H1 (cell line): ENCODE measurements around the gene MIOX. TPM values are rescaled to one million over a fixed set of nuclear protein-coding genes. Genes with fewer than 3 reads are reported as not detected.

Experiments used
- BCL11A ChIP-seq, 2 experiments: IDR thresholded peaks; one replicate each; pipeline ENCODE4 v1.6.1; 2011; ENCODE audit warnings: low read depth in 2 of 2, low read length in 2 of 2, mild to moderate bottlenecking in 2 of 2
- CREB1 ChIP-seq: IDR thresholded peaks from 2 replicates; pipeline ENCODE4 v1.6.1; 2012; ENCODE audit warnings: inconsistent platforms
- NRF1 ChIP-seq: IDR thresholded peaks from 2 replicates; pipeline ENCODE4 v1.6.1; 2011; ENCODE audit warnings: mild to moderate bottlenecking, low read depth, low read length, improper control_type of control experiment
- SAP30 ChIP-seq: fragments of 300-600 bp; sonication (generic); IDR thresholded peaks from 2 replicates; pipeline ENCODE4 v1.7.1; 2012; ENCODE audit warnings: low read length, moderate library complexity, mild to moderate bottlenecking, inconsistent platforms; ENCODE audit not compliant: insufficient read depth, insufficient replicate concordance
- TAF1 ChIP-seq: IDR thresholded peaks from 2 replicates; pipeline ENCODE4 v1.6.1; 2011; ENCODE audit warnings: mild to moderate bottlenecking, low read depth, low read length
- polyA plus RNA-seq, 7 experiments: library from polyadenylated mRNA; depleted of rRNA in 3 of 7; stranded (reverse) in 5 of 7; unstranded in 2 of 7; fragments of >200 nt in 5 of 7; fragments of 200-250 nt in 2 of 7; gene quantifications; 1 replicate in 5 of 7; 2 replicates in 1 of 7; 4 replicates in 1 of 7; pipeline versions ENCODE4 v1.2.1 to v1.2.3, GENCODE V29; 2011 to 2013; ENCODE audit warnings: missing spikeins in 2 of 7, mixed read lengths in 2 of 7
- total RNA-seq: library from RNA; stranded (reverse); fragmentation: NEBNext Ultra II Directional; extraction: Animal tissue kit (Norgen Biotek cat#: 25700); gene quantifications from 2 replicates; pipeline ENCODE4 v1.2.1, GENCODE V29; 2021
- TF ChIP-seq, protein P1 (sequence below): fragments of 300-600 bp; sonication (generic); IDR thresholded peaks from 2 replicates; pipeline ENCODE4 v1.7.1; 2012; ENCODE audit warnings: low read length, moderate library complexity, mild to moderate bottlenecking, inconsistent platforms; ENCODE audit not compliant: insufficient replicate concordance
- TF ChIP-seq, protein P2 (sequence below): IDR thresholded peaks from 2 replicates; pipeline ENCODE4 v1.6.1; 2011; ENCODE audit warnings: low read length, improper control_type of control experiment
- TF ChIP-seq, protein P3 (sequence below): IDR thresholded peaks from 2 replicates; pipeline ENCODE4 v1.6.1; 2011; ENCODE audit warnings: low read depth, mild to moderate bottlenecking, low read length; ENCODE audit not compliant: insufficient read depth

MIOX gene
- total and polyA plus RNA-seq, 2 of the 8 experiments (the other 6 are each of a cell fraction or from before 2014, with no cell fraction given), result 0.30 to 0.32 TPM

DNA sequence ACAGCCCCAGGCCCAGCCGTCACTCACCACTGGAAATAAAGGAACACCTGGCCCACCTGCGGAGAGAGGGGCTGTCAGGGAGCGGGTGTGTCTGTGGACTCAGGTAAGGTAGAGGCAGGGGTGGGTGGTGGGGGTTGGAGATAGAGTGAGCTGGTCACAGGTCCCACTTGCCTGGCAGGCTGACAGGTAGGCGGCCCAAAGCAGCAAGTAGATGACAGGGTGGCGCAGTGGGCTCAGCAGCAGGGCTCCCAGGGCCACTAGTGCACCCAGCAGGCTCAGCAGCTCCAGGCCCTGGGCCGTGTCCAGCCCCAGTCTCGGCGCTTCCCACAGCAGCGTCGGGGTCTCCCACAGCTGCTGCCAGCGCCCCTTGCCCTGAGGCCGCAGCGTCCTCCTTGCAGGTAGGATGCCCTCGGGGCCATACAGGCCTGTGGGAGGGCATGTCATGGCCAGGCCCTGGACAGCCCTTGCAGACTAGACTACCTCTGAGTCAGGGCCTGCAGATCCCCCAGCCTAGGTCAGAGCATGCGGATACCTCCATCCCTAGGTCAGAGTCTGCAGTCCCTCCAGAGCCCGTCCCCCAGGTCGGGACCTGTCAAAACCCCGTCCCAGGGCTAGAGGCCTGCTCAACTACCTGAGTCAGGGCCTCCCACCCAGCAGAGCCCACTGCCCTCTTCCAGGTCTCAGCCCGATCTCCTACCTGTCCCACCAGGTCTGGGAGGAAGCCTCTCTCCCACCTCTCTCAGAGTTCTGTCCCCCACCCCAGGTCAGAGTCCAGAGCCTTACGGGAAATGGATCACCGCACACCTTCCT lies 20.2 kb downstream of the MIOX start (continued):
- TF ChIP-seq, protein P1, sequence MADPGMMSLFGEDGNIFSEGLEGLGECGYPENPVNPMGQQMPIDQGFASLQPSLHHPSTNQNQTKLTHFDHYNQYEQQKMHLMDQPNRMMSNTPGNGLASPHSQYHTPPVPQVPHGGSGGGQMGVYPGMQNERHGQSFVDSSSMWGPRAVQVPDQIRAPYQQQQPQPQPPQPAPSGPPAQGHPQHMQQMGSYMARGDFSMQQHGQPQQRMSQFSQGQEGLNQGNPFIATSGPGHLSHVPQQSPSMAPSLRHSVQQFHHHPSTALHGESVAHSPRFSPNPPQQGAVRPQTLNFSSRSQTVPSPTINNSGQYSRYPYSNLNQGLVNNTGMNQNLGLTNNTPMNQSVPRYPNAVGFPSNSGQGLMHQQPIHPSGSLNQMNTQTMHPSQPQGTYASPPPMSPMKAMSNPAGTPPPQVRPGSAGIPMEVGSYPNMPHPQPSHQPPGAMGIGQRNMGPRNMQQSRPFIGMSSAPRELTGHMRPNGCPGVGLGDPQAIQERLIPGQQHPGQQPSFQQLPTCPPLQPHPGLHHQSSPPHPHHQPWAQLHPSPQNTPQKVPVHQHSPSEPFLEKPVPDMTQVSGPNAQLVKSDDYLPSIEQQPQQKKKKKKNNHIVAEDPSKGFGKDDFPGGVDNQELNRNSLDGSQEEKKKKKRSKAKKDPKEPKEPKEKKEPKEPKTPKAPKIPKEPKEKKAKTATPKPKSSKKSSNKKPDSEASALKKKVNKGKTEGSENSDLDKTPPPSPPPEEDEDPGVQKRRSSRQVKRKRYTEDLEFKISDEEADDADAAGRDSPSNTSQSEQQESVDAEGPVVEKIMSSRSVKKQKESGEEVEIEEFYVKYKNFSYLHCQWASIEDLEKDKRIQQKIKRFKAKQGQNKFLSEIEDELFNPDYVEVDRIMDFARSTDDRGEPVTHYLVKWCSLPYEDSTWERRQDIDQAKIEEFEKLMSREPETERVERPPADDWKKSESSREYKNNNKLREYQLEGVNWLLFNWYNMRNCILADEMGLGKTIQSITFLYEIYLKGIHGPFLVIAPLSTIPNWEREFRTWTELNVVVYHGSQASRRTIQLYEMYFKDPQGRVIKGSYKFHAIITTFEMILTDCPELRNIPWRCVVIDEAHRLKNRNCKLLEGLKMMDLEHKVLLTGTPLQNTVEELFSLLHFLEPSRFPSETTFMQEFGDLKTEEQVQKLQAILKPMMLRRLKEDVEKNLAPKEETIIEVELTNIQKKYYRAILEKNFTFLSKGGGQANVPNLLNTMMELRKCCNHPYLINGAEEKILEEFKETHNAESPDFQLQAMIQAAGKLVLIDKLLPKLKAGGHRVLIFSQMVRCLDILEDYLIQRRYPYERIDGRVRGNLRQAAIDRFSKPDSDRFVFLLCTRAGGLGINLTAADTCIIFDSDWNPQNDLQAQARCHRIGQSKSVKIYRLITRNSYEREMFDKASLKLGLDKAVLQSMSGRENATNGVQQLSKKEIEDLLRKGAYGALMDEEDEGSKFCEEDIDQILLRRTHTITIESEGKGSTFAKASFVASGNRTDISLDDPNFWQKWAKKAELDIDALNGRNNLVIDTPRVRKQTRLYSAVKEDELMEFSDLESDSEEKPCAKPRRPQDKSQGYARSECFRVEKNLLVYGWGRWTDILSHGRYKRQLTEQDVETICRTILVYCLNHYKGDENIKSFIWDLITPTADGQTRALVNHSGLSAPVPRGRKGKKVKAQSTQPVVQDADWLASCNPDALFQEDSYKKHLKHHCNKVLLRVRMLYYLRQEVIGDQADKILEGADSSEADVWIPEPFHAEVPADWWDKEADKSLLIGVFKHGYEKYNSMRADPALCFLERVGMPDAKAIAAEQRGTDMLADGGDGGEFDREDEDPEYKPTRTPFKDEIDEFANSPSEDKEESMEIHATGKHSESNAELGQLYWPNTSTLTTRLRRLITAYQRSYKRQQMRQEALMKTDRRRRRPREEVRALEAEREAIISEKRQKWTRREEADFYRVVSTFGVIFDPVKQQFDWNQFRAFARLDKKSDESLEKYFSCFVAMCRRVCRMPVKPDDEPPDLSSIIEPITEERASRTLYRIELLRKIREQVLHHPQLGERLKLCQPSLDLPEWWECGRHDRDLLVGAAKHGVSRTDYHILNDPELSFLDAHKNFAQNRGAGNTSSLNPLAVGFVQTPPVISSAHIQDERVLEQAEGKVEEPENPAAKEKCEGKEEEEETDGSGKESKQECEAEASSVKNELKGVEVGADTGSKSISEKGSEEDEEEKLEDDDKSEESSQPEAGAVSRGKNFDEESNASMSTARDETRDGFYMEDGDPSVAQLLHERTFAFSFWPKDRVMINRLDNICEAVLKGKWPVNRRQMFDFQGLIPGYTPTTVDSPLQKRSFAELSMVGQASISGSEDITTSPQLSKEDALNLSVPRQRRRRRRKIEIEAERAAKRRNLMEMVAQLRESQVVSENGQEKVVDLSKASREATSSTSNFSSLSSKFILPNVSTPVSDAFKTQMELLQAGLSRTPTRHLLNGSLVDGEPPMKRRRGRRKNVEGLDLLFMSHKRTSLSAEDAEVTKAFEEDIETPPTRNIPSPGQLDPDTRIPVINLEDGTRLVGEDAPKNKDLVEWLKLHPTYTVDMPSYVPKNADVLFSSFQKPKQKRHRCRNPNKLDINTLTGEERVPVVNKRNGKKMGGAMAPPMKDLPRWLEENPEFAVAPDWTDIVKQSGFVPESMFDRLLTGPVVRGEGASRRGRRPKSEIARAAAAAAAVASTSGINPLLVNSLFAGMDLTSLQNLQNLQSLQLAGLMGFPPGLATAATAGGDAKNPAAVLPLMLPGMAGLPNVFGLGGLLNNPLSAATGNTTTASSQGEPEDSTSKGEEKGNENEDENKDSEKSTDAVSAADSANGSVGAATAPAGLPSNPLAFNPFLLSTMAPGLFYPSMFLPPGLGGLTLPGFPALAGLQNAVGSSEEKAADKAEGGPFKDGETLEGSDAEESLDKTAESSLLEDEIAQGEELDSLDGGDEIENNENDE, result no peak
- no peak for TF ChIP-seq TAF1
- TF ChIP-seq CREB1, result no peak
- TF ChIP-seq, protein P2, sequence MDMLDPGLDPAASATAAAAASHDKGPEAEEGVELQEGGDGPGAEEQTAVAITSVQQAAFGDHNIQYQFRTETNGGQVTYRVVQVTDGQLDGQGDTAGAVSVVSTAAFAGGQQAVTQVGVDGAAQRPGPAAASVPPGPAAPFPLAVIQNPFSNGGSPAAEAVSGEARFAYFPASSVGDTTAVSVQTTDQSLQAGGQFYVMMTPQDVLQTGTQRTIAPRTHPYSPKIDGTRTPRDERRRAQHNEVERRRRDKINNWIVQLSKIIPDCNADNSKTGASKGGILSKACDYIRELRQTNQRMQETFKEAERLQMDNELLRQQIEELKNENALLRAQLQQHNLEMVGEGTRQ, result no peak
- TF ChIP-seq, protein P3, sequence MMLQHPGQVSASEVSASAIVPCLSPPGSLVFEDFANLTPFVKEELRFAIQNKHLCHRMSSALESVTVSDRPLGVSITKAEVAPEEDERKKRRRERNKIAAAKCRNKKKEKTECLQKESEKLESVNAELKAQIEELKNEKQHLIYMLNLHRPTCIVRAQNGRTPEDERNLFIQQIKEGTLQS, result no peak
- TF ChIP-seq BCL11A (IDR thresholded peaks at IDR 0.05; ENCODE audit: low read depth in 2 of 2, low read length in 2 of 2), result no peak
- no peak for TF ChIP-seq NRF1
- TF ChIP-seq SAP30, result no peak
